Nasal cavity respiratory epithelium epithelial cell of viscerocranial mucosa (primary cell): Measurements from ENCODE around the gene ETHE1. TPM values are rescaled to one million over a fixed set of nuclear protein-coding genes. Genes with fewer than 3 reads are reported as not detected.

Experiments used
- total RNA-seq: library from RNA; depleted of rRNA; stranded (reverse); fragments of >200 nt; gene quantifications from 2 replicates; pipeline ENCODE4 v1.2.3, GENCODE V29; 2014

The ETHE1 gene, protein sequence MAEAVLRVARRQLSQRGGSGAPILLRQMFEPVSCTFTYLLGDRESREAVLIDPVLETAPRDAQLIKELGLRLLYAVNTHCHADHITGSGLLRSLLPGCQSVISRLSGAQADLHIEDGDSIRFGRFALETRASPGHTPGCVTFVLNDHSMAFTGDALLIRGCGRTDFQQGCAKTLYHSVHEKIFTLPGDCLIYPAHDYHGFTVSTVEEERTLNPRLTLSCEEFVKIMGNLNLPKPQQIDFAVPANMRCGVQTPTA
- 112 and 236 TPM in 2 replicates for total RNA-seq

DNA sequence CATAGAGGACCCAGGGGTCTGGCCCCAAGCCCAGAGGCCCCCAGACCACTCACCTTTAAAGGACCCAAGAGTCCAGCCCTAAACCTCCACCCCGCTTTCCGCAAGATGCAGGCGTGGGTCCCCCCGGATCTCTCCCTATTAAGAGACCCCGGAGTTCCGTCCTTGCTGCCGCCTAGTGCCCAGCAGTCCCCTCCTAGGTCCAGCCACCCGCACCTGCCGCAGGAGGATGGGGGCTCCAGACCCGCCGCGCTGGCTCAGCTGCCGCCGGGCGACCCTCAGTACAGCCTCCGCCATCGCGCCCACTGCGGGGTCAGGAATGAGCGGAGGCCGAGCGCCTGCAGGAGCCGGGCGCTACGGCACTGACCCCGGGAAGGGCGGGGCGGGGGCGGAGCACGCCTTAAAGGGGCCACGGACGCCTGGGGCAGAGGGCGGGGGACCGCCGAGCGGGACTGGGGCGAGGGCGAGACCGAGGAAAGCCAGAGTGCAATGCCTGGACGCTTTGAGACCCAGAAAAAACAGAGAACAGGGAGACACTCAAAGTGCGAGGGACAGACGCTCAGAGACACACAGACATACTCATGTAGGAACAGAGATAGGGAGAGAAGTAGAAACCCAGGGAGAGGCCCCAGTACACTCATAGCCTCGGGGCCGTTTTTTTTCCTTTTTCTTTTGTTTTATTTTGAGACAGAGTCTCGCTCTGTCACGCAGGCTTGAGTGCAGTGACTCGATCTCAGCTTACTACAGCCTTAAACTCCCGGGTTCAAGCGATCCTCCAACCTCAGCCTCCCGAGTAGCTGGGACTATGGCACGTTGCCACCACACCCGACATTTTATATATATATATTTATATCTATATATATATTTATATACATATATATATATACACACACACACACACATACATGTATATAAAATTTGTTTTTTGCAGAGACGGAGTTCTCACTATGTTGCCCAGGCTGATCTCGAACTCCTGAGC, at the start of gene ETHE1:
Gene ETHE1, minus strand, starts transcription at position 318 of the 976 bp plus-strand sequence. Its CDS starts 24 bp downstream, at position 294.

DNA sequence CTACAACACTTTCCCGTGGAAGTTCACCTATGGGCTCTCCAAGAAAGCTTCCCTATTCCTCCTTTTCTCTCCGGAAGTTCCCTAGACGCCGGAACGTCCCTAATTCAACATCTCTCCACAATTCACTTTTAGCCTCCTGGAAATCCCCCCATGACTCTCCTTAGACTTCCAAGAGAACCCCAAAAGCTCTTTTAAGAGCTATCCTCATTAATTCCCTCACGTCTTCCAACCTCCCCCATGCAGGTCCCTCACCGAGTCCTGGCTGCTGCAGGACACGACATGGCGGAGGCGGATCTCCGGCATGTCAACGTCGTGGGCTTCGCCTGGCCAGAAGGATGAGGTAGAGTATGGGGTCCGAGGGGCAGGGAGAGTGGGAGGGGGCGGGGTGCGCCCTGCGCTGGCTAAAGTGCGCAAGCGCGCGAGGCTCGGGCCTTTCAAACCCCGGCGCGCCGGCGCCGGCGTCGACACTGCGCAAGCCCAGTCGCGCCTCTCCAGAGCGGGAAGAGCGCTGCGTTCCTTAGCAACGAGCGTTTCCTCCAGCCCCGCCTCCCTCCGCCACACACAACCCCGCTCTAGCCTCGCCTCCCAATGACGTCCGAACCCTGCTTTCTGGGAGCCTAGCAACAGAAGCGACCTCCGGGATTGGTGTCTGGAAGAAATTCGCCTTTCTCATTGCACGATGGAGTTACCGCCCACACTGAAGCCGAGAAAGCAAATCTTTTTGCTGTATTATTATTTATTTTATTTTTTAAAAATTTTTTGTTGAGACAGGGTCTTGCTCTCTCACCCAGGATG, 48.4 kb upstream of the ETHE1 start, which contains the start of the genes PINLYP and XRCC1:
Gene PINLYP, plus strand, starts transcription at position 646 of the 795 bp plus-strand sequence. CDS start 1,391 bp downstream, outside the sequence.
Gene XRCC1, minus strand, starts transcription at position 372 of the 795 bp plus-strand sequence. Its CDS starts 69 bp downstream, at position 303.

DNA sequence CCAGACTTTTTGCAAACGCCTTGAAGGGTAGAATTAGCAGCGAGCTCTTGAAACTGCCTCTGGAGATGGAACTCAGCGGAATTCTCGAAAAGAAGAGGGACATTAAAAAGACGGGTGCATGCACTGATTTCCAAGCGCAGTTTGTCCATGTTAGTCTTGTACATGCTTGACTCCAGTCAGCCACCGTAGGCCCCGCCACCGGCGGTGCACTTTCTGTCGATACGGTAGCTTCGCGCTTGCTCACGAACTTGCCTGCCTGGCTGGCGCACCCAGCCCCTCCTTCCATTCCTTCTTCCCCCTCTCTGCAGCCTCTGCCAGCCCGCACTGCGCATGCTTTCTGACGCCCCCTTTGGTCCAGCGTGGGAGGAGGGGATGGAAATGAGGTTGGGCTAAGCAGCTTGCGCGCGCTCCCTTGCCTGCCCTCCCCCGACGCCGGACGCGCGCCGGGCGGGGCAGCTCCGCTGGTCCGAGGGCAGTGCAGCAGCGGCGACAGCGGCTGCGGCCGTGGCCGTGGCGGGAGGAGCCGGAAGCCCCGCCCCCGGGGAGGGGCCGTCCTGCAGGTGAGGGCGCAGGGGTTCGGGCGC, 6.1 kb upstream of the ETHE1 start, which contains the start of gene ZNF575:
Gene ZNF575, plus strand, starts transcription at position 227 of the 584 bp plus-strand sequence. CDS start 1,235 bp downstream, outside the sequence.

DNA sequence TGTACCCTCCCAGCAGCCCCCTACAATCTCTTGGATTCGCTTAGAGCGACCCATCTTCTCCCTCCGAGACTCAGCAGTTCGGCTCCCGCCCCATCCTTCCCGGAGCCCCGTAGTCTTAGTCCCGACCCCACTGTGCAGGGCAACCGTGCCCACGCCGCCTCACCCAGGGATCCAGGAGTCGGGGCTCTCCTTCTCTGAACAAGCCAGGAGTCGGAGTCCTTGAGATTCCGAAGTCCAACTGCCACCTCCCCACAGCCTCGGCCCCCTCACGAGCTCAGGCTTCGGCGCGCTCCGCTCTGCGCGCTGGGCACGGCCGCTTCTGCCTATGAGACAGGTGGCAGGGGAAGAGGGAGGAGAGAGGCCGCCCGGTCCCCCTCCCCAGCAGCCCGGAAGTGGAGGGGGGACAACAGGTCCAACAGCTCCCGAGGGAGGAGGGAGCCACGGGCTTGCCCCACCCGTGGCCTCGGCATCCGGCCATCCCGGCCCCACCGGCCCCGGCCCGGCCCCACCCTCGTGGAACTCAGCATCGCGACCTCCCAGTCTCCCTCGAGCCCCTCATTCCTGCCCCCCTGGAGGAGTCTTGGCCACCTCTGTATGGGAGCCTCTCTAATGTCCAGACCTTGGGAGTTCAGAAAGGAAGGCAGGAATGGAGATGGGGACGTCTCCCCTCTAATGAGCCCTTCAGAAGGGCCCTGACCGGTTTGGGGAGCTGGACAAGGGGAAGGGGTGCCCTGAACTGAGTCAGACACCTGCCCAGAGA, 22.4 kb downstream of the ETHE1 start, which contains the start of gene PHLDB3:
Gene PHLDB3, minus strand, starts transcription at position 321 of the 760 bp plus-strand sequence. CDS start 628 bp downstream, outside the sequence.

DNA sequence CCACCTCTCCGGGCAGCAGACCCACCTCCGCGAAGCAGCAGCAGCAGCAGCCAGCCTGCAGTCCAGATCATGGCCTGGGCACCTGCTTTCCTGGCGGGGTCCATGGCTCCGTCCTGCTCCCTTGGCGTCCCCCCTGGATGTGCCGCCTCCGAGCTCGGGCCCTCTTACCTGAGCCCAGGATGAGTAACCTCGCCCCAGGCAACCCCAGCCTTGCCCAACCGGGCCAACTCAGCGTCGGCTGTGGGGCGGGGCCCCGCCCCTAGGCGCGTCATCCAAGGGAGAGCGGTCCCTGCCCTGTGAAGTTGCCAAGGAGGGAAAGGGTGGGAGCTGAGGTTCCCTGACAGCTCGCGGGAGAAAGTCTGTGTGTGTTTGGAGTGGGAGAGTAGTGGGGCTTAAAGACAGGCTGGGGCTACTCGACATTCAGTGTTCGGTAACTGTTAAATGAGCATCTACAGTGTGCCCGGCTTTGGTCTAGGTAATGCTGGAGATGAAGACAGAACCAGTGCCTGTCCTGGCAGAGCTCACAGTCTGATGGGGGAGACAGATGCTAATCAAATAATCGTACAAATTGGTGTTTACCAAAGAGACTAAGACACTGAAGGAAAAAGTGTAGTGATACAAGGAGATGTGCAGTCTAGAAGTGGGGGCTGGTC, 61.4 kb downstream of the ETHE1 start, which contains the start of gene LYPD3:
Gene LYPD3, minus strand, starts transcription at position 141 of the 653 bp plus-strand sequence. Its CDS starts 37 bp downstream, at position 104.

Other genes with a start within 250 kb of the ETHE1 start
- gene CD177, start 173.5 kb downstream of the ETHE1 start, total RNA-seq: 0.34 and 0.85 TPM in 2 replicates
- gene TEX101, start 112.3 kb downstream of the ETHE1 start, total RNA-seq: not detected in 2 replicates
- 13.3 and 20.2 TPM in 2 replicates for gene LYPD3, start 61.6 kb downstream of the ETHE1 start, total RNA-seq
- gene PHLDB3, start 22.5 kb downstream of the ETHE1 start, total RNA-seq: 20.8 and 31.5 TPM in 2 replicates
- gene ZNF575, start 6.0 kb upstream of the ETHE1 start, total RNA-seq: under 0.01 and 0.07 TPM in 2 replicates
- gene XRCC1, start 48.3 kb upstream of the ETHE1 start, total RNA-seq: 9.0 and 10.9 TPM in 2 replicates
- gene PINLYP, start 48.6 kb upstream of the ETHE1 start, total RNA-seq: 0.50 and 1.4 TPM in 2 replicates
- gene IRGQ, start 68.9 kb upstream of the ETHE1 start, total RNA-seq: 16.7 and 30.0 TPM in 2 replicates
- 9.2 TPM in 2 replicates for gene ZNF576, start 69.4 kb upstream of the ETHE1 start, total RNA-seq
- gene SRRM5, start 84.9 kb upstream of the ETHE1 start, total RNA-seq: 0.07 TPM in 1 of 2 replicates, not detected in the other
- gene ZNF428, start 92.4 kb upstream of the ETHE1 start, total RNA-seq: 15.5 and 19.8 TPM in 2 replicates
- gene CADM4, start 112.6 kb upstream of the ETHE1 start, total RNA-seq: 11.6 and 18.7 TPM in 2 replicates
- gene PLAUR, start 143.0 kb upstream of the ETHE1 start, total RNA-seq: 60.8 and 78.7 TPM in 2 replicates
- not detected in 2 replicates for gene IRGC, start 188.9 kb upstream of the ETHE1 start, total RNA-seq
- 4.1 and 9.4 TPM in 2 replicates for gene SMG9, start 227.8 kb upstream of the ETHE1 start, total RNA-seq